WERI-Rb-1 (cell line): ENCODE measurements around the gene PTPRN2.

Experiments
- DNase-seq: peaks from one replicate; pipeline ENCODE4 v3.0.0-alpha.2; 2020
- H3K27ac ChIP-seq: fragments of 250-450 bp; sonication (Bioruptor Pico); 2 replicates; pipeline ENCODE4 v1.5.1; 2020; ENCODE audit warnings: mild to moderate bottlenecking, moderate library complexity
- H3K27me3 ChIP-seq: fragments of 250-450 bp; sonication (Bioruptor Pico); 2 replicates; pipeline ENCODE4 v1.5.1; 2021; ENCODE audit warnings: mild to moderate bottlenecking, low read depth, moderate library complexity; ENCODE audit not compliant: insufficient read depth, severe bottlenecking
- H3K36me3 ChIP-seq: fragments of 250-450 bp; sonication (Bioruptor Pico); 2 replicates; pipeline ENCODE4 v1.5.1; 2020; ENCODE audit warnings: mild to moderate bottlenecking, moderate library complexity
- H3K4me3 ChIP-seq: 2 replicates; pipeline ENCODE4 v1.5.1; 2011; ENCODE audit warnings: low read depth, mild to moderate bottlenecking, control low read depth, low read length
- H3K9me3 ChIP-seq: fragments of 250-450 bp; sonication (Bioruptor Pico); 2 replicates; pipeline ENCODE4 v1.5.1; 2021; ENCODE audit warnings: mild to moderate bottlenecking, moderate library complexity; ENCODE audit not compliant: severe bottlenecking
- CTCF ChIP-seq: IDR thresholded peaks from 2 replicates; pipeline ENCODE4 v1.5.1; 2011; ENCODE audit warnings: low read depth, mild to moderate bottlenecking, control low read depth, inconsistent platforms, low read length

The PTPRN2 gene

GRCh38 chr7:158315881-158316280 lies 271.7 kb downstream of the PTPRN2 start:
- DNase-seq = no peak
- no peaks in the 10 kb centered on the region for H3K27me3 ChIP-seq
- no peaks in the 10 kb centered on the region for H3K9me3 ChIP-seq
- H3K4me3 ChIP-seq = no peak overlapping the region
- H3K36me3 ChIP-seq = no peaks in the 10 kb centered on the region
- H3K27ac ChIP-seq = no peak overlapping the region
- no peak for TF ChIP-seq CTCF

- Histone ChIP-seq H3K27ac (no peak overlapping the region), H3K4me3 (no peak overlapping the region), H3K9me3 (no peaks in the 10 kb centered on the region), H3K27me3 (no peaks in the 10 kb centered on the region), H3K36me3 (no peaks in the 10 kb centered on the region)
- DNase-seq = no peak
- no peak for TF ChIP-seq CTCF
Measured at GRCh38 chr7:158315326-158315725, 272.3 kb downstream of the PTPRN2 start.

- H3K27ac ChIP-seq = no peak overlapping the region
- TF ChIP-seq CTCF = no peak
- no peaks in the 10 kb centered on the region for H3K27me3 ChIP-seq
- H3K9me3 ChIP-seq = no peaks in the 10 kb centered on the region
- H3K4me3 ChIP-seq = no peak overlapping the region
- DNase-seq = no peak
- H3K36me3 ChIP-seq = no peaks in the 10 kb centered on the region
Measured at GRCh38 chr7:158314394-158314793, 273.2 kb downstream of the PTPRN2 start.

- H3K36me3 ChIP-seq = no peaks in the 10 kb centered on the region
- no peak overlapping the region for H3K4me3 ChIP-seq
- H3K9me3 ChIP-seq = no peaks in the 10 kb centered on the region
- no peaks in the 10 kb centered on the region for H3K27me3 ChIP-seq
- DNase-seq = no peak
- no peak for TF ChIP-seq CTCF
- no peak overlapping the region for H3K27ac ChIP-seq
Measured at GRCh38 chr7:158313931-158314330, 273.7 kb downstream of the PTPRN2 start.

GRCh38 chr7:158312789-158313188 lies 274.8 kb downstream of the PTPRN2 start:
- Histone ChIP-seq H3K4me3 (no peak overlapping the region), H3K27ac (no peak overlapping the region), H3K9me3 (peaks cover 3% of the 10 kb centered on the region), H3K36me3 (no peaks in the 10 kb centered on the region), H3K27me3 (no peaks in the 10 kb centered on the region)
- no peak for DNase-seq
- no peak for TF ChIP-seq CTCF

GRCh38 chr7:158311791-158312190 lies 275.8 kb downstream of the PTPRN2 start:
- H3K27ac ChIP-seq = no peak overlapping the region
- TF ChIP-seq CTCF = no peak
- DNase-seq = no peak
- no peak overlapping the region for H3K4me3 ChIP-seq
- H3K27me3 ChIP-seq = no peaks in the 10 kb centered on the region
- H3K36me3 ChIP-seq = no peaks in the 10 kb centered on the region
- peaks cover 5% of the 10 kb centered on the region for H3K9me3 ChIP-seq
